CD4-positive, alpha-beta T cell treated with Interleukin-17A for 4 hours (primary cell): Measurements from ENCODE around the gene CD1B.
"Not testable (repeated sequence)": the region's sequence is repeated elsewhere in the genome, so short reads cannot be mapped to it uniquely, and the experiment has no call there.

Source experiments
- DNase-seq: peaks from one replicate; pipeline ENCODE4 v3.0.0-alpha.2; 2020; ENCODE audit warnings: mixed read lengths

Gene CD1B

DNA sequence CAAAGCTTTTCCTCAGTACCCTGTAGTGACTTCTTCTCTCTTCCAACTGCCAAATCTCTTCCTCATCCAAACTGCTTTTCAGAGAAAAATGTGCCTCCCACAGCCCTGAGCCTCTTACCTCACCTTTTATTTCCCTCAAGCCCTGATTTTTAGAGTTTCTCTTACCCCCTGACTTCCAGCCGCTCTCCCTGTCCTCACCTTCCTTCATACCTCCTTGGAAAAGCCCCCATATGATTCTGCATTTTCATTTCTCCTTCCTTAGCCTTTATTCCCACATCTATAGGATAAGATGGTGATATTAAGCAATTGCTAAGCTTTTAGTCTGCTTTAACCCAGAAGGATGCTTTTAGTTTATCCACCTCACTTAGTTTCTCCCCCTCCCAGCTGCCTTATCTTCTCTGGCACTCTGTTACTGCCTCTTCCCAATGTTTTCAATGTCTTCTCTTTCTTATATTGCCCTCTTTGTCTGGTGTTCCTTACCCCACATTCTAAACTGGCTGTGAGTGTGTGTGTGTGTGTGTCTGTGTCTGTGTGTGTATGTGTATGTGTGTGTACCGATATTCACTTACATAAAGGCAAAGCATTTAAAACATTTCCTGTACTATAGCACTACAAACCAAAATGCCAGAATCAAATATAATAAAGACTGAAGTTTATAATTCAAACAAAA is at the start of gene CD1B:
Gene CD1B, minus strand, starts transcription at position 51 of the 670 bp plus-strand sequence. CDS start 108 bp downstream, outside the sequence.
- no peak for DNase-seq

DNA sequence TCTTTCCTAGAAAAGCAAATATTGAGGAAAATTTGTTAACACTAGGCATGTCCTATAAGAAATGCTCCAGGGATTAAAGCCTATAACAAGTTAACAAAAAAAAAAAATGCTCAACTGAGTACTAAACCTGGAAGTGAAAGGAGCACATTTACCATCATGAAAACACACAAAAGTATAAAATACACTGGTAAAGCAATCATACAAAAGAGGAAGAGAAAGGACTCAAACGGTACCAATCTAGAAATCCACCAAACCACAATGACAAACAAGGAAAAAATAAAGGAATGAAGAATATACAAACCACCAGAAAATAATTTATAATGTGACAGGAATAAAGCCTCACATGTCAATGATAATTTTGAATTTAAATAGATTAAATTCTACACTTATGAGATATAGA is 43.5 kb upstream of the CD1B start:
- DNase-seq, result no peak

DNA sequence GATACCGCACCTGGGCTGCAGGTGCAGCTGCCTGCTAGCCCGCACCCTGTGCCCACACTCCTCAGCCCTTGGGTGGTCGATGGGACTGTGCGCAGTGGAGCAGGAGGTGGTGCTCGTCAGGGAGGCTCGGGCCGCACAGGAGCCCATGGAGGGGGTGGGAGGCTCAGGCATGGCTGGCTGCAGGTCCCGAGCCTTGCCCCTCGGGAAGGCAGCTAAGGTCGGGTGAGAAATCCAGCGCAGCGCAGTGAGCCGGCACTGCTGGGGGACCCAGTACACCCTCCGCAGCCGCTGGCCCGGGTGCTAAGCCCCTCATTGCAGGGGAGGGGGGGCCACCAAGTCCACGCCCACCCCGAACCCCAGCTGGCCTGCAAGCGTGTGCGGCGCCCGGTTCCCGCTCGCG is 42.8 kb upstream of the CD1B start:
- DNase-seq, result not testable (repeated sequence)

DNA sequence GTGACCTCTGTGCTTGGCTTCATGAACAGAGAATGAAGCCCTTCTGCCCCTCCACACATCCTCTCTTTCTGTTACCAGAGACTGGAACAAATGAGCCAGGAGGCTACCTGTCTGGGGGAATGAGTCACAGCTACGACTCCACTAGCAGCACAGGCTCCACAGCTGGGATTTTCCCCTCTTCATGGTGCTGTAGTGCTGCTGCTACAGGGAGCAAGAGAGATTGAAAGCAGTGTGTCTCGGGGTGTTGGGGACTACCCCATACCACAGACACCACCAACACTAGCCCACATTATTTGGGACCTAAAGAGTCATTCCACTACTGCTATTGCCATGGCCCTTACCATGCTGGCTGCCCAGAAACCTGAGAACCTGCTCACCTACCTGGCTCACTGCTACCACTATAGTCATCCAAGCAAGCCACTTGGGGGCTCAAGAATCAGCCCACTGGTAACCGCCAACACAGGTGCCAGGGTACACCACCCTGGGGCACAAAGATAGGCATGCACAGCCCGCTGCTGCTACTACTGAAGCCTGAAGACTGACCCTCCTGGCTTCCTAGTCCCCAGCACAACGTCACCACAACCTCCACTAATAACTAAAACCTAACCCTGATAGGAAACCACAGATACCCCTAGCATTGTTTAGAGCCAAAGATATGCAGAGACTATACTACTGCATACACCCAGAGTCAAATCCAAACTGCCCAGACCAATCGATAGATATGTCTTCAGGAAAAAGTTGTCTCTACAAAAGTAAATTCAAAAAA is 40.0 kb upstream of the CD1B start:
- DNase-seq, result no peak

DNA sequence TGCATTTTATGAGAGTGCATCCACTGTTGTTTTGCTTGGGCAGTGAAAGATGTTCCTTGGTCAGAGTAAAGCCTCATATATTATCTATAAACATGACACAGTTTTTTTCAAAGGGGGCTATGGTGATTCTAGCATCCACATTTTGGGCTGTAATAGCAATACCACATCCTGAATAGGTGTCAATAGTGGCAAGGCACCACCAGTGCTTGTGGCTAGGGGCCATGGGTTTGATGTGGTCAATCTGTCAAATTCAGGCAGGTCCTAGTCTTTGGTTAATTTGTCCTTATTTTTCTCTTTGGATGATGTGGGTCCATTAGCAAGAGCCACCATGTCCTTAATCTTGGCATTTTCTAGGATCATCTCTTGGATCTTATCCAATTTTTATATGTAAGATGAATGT is 35.5 kb upstream of the CD1B start:
- DNase-seq, result no peak

DNA sequence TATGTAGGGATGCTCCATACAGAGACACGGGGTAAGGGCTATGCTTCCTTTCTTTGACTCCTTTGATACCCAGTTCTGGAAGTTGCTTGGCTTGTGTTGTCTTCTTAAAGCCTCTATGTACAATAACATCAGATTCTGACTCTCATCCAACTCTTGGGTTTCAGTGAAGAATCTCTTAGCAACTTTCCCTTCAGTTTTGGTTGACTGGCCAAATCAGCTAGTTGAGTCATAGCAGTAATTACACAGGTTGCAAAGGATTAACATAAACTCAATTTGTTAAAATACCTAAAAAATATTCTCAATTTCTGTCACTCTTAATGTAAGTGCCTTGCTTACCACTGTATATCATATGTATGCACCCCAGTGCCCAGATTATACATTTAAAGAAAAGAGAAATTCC is 31.6 kb upstream of the CD1B start:
- no peak for DNase-seq

DNA sequence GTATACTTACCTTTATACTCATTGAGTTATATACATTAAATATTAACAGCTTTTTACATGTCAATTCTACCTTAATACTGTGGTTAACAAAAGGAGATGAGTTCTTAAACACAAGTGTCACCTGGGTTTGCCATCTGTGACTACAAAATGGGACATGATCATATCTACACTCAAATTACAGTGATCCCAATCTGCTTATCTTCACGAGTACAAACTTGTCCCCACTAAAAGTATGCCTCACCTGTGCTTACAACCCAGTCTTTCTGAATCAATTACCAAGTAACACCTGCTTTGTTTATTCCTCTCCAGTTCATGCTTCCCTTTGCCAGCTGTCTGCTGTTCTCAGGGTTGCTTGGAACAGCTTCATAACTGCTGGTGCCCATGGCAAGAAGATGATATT is 31.2 kb upstream of the CD1B start:
- DNase-seq, result no peak

DNA sequence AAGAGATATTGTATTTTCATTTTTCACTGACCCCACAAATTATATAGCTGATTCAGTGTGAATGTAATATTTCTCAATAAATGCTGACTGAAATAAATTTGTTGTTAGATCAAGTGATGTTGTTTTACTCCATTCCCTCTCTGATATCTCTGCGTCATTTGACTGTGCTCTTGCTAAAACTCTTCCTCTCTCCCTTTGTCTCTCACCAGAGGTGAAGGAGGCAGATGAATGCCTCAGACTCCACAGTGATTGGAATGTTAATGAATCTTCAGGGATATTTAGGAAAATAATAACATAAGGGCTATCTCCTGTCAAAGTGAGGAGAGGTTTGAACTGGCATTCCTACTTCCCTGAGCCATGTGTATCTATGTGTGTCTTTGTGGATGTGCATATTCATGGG is 26.1 kb upstream of the CD1B start:
- no peak for DNase-seq

DNA sequence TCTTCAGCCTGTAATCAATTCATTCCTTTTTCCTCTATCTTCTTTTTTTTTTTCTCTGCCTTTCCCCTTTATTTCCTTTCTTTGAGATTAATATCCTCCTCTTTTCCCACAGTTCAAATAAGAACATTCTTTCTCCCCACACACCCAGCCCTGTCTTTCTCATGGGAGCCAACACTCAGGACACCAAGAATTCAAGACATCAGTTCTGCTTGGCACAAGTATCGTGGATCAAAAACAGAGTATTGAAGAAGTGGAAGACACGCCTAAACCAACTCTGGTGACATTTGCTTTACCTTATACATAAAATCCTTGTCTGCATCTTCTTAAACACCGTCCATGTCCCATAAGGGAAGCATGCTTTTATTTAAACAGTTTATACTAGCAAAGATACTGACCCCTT is 25.3 kb upstream of the CD1B start:
- no peak for DNase-seq

DNA sequence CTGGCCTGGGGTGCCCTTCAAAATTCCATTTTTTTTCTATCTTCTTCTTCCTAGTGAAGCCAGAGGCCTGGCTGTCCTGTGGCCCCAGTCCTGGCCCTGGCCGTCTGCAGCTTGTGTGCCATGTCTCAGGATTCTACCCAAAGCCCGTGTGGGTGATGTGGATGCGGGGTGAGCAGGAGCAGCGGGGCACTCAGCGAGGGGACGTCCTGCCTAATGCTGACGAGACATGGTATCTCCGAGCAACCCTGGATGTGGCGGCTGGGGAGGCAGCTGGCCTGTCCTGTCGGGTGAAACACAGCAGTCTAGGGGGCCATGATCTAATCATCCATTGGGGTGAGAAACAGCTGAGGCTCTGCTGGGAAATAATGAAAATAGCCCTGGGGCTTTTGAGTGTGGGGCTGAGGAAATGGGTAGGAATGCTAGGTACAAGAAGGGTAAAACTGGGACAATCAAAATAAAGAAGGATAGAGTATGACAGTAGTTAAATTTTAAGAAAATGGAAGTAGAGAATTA is 24.5 kb upstream of the CD1B start:
- no peak for DNase-seq

DNA sequence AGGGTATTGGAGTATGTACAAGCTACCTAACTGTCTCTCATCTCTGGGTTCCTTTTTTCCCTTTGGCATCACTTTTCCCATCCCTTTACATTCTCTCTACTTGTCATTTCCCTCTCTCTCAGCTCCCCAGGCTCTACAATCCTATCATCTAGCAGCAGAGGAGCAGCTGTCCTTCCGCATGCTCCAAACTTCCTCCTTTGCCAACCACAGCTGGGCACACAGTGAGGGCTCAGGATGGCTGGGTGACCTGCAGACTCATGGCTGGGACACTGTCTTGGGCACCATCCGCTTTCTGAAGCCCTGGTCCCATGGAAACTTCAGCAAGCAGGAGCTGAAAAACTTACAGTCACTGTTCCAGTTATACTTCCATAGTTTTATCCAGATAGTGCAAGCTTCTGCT is 22.9 kb upstream of the CD1B start:
- no peak for DNase-seq

DNA sequence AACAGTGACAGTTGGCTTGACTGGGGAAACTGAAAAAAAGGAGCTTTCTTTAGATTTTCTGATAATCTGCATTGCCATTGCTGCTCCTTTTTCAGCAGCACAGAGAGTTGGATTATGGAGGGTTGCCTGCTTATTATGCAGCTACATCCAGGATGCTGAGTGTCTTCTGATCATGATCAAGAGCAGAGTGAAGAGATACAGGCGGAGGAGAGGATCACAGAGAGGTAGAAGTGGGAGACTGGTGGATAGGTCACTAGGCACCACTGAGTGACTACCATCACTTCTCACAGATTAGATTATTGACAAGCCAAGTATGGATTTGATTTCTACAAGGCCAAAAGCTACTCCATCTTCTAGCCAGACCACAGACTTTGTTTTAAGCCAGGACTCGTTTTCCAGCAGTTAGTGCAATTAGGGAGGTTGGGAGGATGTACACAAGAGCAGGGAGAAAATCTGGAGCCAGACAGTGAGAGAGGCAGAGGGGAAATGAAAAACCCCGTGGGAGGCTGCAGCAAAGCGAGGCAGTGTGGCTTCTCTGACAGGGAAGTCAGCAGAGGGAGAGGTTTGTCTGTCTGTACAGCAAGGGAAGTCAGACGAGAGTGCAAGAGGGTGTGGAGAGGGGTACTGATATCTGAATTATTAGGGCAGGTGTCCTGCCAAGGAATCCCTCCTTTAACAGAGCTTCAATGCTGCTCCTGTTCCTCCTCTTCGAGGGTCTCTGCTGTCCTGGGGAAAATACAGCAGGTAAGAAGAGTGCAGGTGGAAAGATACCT is 22.2 kb upstream of the CD1B start, which contains the start of gene CD1E:
Gene CD1E, plus strand, starts transcription at position 592 of the 773 bp plus-strand sequence. Its CDS starts 95 bp downstream, at position 687.
- DNase-seq, result no peak

DNA sequence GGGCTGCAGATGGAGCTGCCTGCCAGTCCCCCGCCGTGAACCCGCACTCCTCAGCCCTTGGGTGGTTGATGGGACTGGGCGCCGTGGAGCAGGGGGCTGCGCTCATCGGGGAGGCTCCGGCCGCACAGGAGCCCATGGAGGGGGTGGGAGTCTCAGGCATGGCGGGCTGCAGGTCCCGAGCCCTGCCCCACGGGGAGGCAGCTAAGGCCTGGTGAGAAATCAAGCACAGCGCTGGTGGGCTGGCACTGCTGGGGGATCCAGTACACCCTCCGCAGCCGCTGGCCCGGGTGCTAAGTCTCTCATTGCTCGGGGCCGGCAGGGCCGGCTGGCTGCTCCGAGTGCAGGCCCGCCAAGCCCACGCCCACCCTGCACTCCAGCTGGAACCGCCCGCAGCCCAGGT is 17.6 kb upstream of the CD1B start:
- not testable (repeated sequence) for DNase-seq

DNA sequence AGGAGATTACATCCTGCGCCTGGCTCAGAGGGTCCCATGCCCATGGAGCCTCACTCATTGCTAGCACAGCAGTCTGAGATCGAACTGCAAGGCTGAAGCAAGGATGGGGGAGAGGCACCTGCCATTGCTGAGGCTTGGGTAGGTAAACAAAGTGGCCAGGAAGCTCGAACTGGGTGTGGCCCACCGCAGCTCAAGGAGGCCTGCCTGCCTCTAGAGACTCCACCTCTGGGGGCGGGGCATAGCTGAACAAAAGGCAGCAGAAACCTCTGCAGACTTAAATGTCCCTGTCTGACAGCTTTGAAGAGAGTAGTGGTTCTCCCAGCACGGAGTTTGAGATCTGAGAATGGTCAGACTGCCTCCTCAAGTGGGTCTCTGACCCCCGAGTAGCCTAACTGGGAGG is 5.1 kb upstream of the CD1B start:
- DNase-seq, result peak; percentile 3

DNA sequence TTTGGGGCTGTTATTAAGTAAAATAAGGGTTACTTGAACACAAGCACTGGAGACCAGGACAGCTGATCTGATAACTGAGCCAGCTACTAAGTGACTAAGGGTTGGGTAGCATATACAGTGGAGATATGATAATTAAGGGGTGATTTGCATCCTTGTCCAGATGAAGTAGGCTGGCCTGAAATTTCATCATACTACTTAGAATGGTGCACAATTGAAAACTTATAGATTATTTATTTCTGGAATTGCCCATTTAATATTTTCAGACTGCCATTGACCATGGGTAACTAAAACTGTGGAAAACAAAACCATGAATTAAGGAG is 3.8 kb upstream of the CD1B start:
- no peak for DNase-seq

DNA sequence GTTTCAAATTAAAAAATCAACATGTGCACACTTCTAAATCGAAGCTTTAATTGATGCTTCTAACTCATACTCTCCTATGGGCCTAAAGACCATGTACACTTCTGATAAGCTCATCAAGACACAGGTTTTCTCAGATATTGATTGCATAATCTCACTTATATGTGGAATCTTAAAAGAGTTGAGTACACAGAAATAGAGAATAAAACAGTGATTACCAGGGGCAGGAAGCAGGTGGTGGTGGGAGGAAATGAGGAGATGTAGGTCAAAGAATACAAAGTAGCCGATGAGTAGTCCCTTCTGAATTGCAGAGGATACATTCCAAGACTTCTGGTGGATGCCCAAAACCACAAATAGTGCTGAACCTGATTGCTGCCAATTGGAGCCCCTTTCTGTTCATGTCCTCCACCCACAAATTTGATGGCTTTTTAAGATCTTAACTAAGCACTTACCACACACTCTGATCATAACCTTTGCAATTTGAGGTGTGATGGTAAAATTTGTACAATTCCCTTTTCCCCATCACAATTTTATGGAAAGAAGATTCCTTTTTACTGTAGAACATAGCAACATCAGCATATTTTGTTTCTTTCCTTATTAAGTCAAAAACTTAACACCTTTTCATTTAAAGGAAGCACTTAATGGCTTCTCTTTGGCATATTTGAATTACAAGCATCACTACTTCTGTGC is 3.3 kb upstream of the CD1B start:
- no peak for DNase-seq

DNA sequence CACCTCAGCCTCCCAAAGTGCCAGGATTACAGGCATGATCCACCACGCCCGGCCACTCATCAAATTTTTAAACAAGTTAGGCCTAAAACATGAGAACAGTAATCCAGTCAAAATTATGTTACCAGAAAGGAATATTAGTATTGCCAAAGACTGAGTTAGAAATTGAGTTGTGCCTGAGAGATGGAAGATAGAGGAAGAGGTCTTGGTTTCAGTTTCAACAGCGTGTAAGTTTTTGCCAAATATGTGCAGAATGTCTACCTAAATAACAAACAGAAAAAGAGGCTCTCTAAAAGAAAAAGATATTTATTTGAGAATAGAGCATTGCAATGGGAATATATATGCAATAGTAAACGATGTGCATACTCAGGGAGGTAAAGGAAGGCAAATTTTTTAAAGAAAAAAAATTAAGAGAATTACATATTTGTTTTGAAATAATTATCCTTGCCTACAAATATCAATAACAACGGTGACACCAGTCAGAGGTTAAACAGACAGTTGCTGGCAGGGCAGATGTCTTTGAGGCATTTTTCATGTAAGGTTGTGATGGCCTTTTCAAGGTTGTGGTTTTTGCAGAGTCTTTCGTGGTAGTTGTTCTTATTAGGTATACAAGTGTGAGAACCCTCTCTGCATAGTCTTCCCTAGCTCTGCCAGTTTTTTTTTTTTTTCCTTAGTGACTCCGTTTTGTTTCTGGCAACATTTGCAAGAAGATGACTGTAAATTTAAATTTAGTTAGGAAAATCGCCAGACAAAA is 2.2 kb upstream of the CD1B start:
- no peak for DNase-seq

DNA sequence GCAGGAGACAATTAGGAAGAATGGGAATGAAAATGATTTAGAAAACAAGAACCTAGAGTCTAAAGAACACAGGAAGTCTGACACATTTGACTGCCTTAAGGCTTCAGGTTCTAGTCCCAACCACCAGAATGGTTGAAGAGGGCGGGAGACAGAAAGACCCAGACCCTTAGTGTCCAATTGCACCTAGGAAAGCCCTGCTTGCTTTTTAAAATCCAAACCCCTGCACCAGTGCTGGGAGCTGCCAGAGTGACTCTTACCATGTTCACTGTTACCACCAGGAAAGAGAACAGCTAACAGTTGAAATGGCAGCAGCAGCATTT is 265 bp downstream of the CD1B start:
- no peak for DNase-seq

DNA sequence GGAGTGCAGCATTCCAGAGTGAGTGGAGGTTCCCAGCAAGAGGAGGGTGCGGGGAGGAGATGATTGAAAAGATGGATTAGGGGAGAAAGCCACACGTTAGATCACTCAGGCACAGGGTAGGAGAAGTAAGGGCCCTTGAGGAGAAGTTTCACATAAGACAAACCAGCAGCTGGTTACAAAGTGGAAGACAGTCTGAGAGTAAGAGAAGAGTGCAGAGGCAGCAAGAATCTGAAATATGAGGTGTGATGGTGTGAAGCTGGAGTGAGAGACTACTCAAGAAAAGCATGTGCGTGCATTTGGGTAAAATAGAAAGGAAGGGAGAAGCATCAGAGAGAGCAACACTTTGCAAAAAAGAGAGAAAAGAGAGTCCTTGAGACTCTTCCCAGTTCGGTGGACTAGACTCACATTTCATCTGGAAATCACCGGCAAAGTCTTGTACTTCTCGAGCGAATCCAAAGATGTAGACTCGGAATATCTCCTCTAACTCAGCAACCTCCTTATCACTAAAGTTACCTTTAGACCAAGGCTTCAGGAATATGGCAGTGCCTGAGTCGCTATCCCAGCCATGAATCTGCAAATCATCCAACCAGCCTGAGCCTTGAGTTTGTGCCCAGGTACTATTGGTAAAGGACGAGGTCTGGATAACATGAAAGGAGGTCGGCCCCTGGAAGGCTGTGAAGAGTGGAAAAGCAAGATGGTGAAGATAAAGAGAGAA is 783 bp downstream of the CD1B start:
- no peak for DNase-seq

DNA sequence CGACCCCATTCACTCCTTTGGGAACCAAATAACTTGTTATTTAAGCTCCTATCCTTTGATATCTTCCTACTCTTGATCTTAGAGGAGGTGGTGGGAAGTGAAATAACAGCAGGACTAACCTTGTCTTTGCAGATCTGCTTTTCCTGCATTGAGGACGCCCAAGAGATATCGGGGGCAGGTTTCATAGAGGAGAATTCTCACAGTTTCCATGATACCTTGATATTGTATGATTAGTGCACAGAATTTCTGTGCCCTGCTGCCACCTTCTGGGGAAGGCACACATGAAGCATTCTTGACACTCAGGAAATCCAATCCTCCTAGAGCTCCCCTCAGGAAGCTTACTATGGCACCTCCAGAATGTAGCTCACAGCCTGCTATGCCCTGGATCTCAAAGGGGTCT is 1.6 kb downstream of the CD1B start:
- DNase-seq, result peak; percentile 12

DNA sequence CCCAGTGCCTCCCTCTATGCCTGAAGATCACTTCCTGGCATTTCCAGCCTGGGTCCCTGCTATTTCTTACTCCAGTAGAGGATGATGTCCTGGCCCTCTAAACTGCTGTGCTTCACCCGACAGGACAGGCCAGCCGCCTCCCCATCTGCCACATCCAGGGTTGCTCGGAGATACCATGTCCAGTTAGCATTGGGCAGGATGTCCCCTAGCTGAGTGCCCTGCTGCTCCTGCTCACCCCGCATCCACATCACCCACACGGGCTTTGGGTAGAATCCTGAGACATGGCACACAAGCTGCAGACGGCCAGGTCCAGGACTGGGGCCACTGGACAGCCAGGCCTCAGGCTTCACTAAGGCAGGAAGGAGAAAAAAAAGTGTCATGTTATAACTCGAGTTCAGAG is 2.0 kb downstream of the CD1B start:
- no peak for DNase-seq

DNA sequence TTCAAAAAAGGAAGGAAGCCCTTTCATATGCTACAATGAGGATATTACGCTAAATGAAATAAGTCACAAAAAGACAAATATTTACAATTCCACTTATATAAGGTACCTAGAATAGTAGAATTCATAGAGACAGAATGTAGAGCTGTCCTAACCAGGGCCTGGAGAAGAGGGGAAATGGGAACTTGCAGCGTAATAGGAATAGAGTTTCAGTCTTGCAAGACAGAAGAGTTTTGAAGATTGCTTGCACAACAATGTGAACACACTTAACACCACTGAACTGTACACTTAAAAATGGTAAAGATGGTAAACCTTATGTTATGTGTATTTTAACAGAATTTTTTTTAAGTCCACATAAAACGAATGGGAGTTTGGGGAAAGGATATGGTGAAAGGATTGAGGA is 2.9 kb downstream of the CD1B start:
- no peak for DNase-seq
